ENCODE results near the gene MBNL2. TPM values are rescaled to one million over a fixed set of nuclear protein-coding genes. Genes with fewer than 3 reads are reported as not detected.

MBNL2 gene
- total RNA-seq, 4 donors from 2014 or later: 50.7 to 115 (median 72.0) TPM

DNA sequence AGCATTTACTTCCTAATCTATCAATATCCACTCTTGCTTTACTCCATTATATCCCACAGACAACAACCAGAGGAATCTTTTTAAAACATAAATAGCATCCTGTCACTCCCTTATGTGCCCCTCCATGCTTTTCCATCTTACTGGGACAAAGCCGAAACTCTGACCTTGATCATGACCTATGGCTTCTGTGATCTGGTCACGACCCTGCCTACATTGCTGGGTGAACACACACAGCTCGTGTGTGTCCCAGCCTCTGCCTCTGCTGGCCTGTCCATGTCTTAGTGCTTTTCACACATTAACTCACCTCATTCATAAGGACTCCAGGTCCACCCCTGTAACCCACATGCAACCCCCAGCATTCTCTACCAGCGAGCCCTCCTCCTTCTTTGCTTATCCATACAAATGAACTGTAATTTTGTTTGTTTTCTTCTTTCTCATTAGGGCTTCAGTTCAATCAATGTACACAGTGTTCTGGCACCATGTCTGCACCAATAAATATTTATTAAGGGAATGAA is 115.9 kb downstream of the MBNL2 start:
- H3K4me1 ChIP-seq: no peaks in the 10 kb centered on the region

DNA sequence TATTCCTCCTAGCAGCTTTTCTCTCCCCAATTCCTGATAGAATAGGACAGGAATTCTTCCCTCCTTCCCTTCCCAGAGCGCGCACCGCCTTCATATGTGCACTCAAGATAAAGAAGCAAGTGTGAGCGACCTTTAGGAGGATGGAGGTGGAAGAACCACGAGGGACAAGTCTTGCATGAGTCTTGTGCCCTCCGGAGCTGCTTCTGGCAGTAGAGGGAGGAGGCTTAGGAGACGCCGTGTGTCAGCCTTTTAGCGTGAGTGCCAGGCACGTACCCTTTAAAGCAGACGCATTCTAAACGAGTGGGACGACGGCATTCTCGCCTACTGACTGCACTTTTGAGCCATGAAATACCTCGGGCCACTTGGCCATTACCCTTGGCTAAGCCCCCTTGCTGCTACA is 116.4 kb downstream of the MBNL2 start:
- Histone ChIP-seq H3K4me3 (no peak overlapping the region), H3K36me3 (no peaks in the 10 kb centered on the region), H3K27me3 (no peaks in the 10 kb centered on the region), H3K27ac (no peak overlapping the region), H3K9me3 (no peaks in the 10 kb centered on the region), H3K4me1 (no peaks in the 10 kb centered on the region)
- intact Hi-C loops (cut with DNase I; ENCODE audit: low total_unique reads): no loop called here
- no peak for TF ChIP-seq POLR2A (IDR thresholded peaks at IDR 0.05)
- TF ChIP-seq, protein P1, sequence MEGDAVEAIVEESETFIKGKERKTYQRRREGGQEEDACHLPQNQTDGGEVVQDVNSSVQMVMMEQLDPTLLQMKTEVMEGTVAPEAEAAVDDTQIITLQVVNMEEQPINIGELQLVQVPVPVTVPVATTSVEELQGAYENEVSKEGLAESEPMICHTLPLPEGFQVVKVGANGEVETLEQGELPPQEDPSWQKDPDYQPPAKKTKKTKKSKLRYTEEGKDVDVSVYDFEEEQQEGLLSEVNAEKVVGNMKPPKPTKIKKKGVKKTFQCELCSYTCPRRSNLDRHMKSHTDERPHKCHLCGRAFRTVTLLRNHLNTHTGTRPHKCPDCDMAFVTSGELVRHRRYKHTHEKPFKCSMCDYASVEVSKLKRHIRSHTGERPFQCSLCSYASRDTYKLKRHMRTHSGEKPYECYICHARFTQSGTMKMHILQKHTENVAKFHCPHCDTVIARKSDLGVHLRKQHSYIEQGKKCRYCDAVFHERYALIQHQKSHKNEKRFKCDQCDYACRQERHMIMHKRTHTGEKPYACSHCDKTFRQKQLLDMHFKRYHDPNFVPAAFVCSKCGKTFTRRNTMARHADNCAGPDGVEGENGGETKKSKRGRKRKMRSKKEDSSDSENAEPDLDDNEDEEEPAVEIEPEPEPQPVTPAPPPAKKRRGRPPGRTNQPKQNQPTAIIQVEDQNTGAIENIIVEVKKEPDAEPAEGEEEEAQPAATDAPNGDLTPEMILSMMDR (IDR thresholded peaks at IDR 0.05): no peak
- DNase-seq: no peak

More for the DNA sequence above, 115.9 kb downstream of the MBNL2 start:
- Histone ChIP-seq H3K27me3 (no peaks in the 10 kb centered on the region), H3K27ac (no peak overlapping the region), H3K4me3 (no peak overlapping the region), H3K36me3 (no peaks in the 10 kb centered on the region), H3K9me3 (no peaks in the 10 kb centered on the region)
- TF ChIP-seq, protein P1 (IDR thresholded peaks at IDR 0.05): no peak
- intact Hi-C loops (cut with DNase I; ENCODE audit: low total_unique reads): no loop called here
- DNase-seq: no peak

DNA sequence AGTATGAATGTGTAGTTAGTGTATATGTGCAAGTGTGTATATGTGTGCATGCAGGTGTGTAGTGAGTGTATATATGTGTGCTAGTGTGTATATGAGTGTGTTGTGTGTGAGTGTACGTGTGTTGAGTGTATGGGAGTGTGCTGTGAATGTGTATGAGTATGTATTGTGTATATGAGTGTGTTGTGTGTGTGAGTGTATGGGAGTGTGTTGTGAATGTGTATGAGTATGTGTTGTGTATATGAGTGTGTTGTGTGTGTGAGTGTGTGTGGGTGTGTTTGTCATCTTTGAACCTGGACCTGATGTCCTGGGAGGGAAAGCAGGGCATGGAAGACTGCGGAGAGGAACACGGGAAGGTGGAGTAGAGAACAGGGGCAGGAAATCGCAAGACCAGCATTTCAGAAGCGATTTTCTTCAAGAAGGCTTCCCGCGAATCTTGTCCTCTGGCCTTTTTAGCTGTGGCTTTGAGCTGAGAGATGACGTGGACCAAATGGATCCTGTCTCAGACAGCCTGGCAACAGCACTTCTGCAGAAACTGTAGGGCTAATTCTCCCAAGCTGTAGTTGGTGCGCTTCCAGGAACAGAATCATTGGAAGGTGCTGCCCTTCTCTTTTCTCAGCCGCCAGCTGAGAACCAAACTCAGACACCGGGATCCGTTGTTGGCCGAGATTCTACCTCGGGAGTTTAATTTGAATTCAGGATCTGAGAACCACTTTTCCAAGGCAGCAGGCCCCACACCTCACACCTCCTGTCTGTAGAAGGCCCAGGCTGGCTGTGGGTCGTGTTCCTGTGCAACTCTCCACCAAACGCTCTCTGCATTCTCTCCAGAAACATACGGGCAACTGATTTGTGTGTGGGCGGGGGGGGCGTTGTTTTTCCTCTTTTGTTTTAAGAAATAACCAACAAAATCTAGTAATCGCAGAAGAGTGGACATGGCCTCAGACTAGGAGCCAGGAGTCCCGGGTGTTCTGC is 117.2 kb downstream of the MBNL2 start:
- Histone ChIP-seq H3K4me3 (no peak overlapping the region), H3K27me3 (no peaks in the 10 kb centered on the region), H3K36me3 (no peaks in the 10 kb centered on the region), H3K4me1 (no peaks in the 10 kb centered on the region), H3K9me3 (no peaks in the 10 kb centered on the region), H3K27ac (peak overlapping the region; percentile 59 to 72)
- TF ChIP-seq, protein P1 (IDR thresholded peaks at IDR 0.05): no peak
- TF ChIP-seq POLR2A (IDR thresholded peaks at IDR 0.05): no peak
- DNase-seq: peak; percentile 69 to 71
- intact Hi-C loops (cut with DNase I; ENCODE audit: low total_unique reads): no loop called here

DNA sequence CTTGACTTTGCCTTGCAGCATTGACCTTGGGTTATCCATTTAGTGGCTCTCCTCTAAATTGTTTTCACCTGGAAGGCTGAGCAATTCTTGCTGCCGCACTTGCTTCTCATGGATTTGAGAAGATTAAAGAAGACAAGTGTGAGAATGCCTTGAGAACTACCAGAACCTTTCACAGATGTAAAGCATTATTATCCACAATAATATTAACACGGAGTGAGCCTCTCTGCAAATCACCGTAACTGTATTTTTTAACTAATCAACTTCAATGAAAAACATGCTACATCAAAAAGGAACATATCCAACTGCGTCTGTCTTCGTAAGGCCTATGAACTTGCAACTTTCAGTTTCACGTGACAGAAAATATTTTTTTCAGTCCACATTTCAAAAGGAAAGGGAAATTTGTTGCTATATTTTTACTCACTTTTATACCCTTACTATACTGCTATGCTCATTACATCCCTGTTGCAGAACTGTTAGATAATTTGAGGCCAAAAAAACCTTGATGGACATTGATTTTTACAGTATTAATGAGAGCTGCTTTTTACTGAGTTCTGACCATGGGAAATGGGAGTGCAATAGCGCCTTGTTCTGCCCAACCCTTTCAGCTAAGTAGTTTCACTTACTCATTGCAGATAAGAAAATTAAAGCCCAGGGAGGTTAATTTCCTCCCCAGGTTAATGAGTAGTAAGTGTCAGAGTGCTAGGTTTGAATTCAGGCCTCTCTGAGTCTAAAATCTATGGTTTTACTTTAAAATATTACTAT is 118.0 kb downstream of the MBNL2 start:
- TF ChIP-seq POLR2A (IDR thresholded peaks at IDR 0.05): no peak
- TF ChIP-seq, protein P1 (IDR thresholded peaks at IDR 0.05): no peak
- Histone ChIP-seq H3K4me1 (peaks cover 0 to 3% of the 10 kb centered on the region in 2 donors), H3K36me3 (no peaks in the 10 kb centered on the region), H3K4me3 (no peak overlapping the region), H3K27me3 (no peaks in the 10 kb centered on the region), H3K9me3 (no peaks in the 10 kb centered on the region), H3K27ac (peak overlapping the region; percentile 59 to 72)
- intact Hi-C loops (cut with DNase I; ENCODE audit: low total_unique reads): loop anchor here (10.0 kb wide), 1 partner anchor 115 kb away; the partner anchor contains the start of gene MBNL2
- no peak for DNase-seq

All from uterus (tissue), 4 donors.